Measurements from ENCODE around the gene ANK2. TPM values are rescaled to one million over a fixed set of nuclear protein-coding genes. Genes with fewer than 3 reads are reported as not detected.

The ANK2 gene
- total RNA-seq, 1 donor from 2014 or later, result 1,513 TPM

DNA sequence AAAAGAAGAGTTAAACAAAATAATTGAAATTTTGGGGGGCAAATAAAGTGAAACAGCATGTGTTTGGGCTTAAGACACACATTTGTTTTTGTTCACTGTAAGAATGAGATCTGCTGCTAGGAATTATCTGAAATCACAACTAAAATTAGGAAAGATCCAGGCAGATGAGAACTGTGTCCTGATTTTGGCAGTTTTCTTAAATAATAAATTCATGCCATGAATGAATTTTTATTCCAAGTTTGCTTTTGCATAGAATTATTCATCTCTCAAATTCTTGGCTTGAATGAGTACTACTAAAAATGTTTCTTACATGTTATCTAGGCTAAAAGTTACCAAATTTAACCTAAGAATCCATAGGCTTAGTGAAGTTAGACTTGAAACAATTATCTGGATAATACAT, 321.7 kb downstream of the ANK2 start:
- Mint-ChIP-seq H3K4me3 (ENCODE audit: unreplicated experiment) (no peak overlapping the region), H3K4me1 (ENCODE audit: low read depth, unreplicated experiment) (no peaks in the 10 kb centered on the region), H3K36me3 (ENCODE audit: unreplicated experiment) (peaks cover 10% of the 10 kb centered on the region), H3K27ac (ENCODE audit: unreplicated experiment) (no peak overlapping the region), H3K9me3 (ENCODE audit: unreplicated experiment) (peaks cover 24% of the 10 kb centered on the region), H3K27me3 (ENCODE audit: unreplicated experiment) (peaks cover 2% of the 10 kb centered on the region)
- TF ChIP-seq, protein P1, sequence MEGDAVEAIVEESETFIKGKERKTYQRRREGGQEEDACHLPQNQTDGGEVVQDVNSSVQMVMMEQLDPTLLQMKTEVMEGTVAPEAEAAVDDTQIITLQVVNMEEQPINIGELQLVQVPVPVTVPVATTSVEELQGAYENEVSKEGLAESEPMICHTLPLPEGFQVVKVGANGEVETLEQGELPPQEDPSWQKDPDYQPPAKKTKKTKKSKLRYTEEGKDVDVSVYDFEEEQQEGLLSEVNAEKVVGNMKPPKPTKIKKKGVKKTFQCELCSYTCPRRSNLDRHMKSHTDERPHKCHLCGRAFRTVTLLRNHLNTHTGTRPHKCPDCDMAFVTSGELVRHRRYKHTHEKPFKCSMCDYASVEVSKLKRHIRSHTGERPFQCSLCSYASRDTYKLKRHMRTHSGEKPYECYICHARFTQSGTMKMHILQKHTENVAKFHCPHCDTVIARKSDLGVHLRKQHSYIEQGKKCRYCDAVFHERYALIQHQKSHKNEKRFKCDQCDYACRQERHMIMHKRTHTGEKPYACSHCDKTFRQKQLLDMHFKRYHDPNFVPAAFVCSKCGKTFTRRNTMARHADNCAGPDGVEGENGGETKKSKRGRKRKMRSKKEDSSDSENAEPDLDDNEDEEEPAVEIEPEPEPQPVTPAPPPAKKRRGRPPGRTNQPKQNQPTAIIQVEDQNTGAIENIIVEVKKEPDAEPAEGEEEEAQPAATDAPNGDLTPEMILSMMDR (IDR thresholded peaks at IDR 0.05; ENCODE audit: partially characterized antibody, unreplicated experiment), result no peak
- no peak for DNase-seq

DNA sequence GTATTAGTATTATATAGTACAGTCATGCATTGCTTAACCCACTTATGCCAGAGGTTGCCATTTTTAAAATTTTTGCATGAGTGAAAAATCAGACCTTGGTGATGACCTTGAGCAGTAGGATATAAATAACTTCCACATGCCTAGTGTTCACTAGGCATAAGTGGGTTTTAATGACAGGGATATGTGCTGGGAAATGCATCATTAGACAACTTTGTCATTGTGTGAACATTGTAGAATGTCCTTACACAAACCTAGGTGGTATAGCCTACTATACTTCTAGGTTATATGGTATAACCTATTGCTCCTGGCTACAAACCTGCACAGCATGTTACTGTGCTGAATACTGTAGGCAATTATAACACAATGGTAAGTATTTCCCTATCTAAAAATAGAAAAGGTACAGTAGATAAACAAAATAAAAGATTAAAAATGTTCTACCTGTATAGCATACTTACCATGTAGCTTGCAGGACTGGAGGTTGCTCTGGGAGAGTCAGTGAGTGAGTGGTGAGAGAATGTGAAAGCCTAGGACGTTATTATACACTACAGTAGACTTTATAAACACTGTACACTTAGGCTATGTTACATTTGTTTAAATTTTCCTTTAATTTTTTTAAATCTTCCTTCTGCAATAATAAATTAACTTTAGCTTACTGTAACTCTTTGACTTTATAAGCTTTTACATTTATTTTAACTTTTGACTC, 326.7 kb downstream of the ANK2 start:
- H3K36me3 Mint-ChIP-seq (ENCODE audit: unreplicated experiment), result peaks cover 14% of the 10 kb centered on the region
- TF ChIP-seq, protein P1 (IDR thresholded peaks at IDR 0.05; ENCODE audit: partially characterized antibody, unreplicated experiment), result no peak

DNA sequence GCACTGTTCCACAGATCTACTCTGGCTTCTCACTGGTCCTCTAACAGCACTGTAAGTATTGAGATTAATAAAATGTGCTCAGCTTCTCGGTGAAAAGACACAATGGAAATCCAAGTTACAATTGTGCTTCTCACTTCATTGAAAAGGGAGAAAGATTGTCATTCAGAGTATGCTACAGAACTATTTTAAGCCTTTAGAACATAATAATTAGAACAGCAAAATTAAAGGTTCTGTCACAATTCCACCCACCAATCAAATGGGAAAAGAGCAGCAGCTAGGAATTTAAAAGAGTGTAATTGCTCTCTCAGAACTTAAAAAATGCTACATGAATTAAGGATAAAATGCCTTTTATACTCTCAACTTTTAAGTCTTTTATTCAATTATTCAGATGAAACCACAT, 329.4 kb downstream of the ANK2 start:
- Mint-ChIP-seq H3K4me1 (ENCODE audit: low read depth, unreplicated experiment) (no peaks in the 10 kb centered on the region), H3K4me3 (ENCODE audit: unreplicated experiment) (no peak overlapping the region), H3K36me3 (ENCODE audit: unreplicated experiment) (peaks cover 10% of the 10 kb centered on the region), H3K27ac (ENCODE audit: unreplicated experiment) (no peak overlapping the region), H3K9me3 (ENCODE audit: unreplicated experiment) (peaks cover 19% of the 10 kb centered on the region), H3K27me3 (ENCODE audit: unreplicated experiment) (peaks cover 8% of the 10 kb centered on the region)
- TF ChIP-seq, protein P1 (IDR thresholded peaks at IDR 0.05; ENCODE audit: partially characterized antibody, unreplicated experiment), result no peak
- no peak for DNase-seq

More for the DNA sequence above, 326.7 kb downstream of the ANK2 start:
- Mint-ChIP-seq H3K27ac (ENCODE audit: unreplicated experiment) (no peak overlapping the region), H3K9me3 (ENCODE audit: unreplicated experiment) (peaks cover 14% of the 10 kb centered on the region), H3K4me1 (ENCODE audit: low read depth, unreplicated experiment) (no peaks in the 10 kb centered on the region), H3K4me3 (ENCODE audit: unreplicated experiment) (no peak overlapping the region), H3K27me3 (ENCODE audit: unreplicated experiment) (peaks cover 4% of the 10 kb centered on the region)
- DNase-seq, result no peak

DNA sequence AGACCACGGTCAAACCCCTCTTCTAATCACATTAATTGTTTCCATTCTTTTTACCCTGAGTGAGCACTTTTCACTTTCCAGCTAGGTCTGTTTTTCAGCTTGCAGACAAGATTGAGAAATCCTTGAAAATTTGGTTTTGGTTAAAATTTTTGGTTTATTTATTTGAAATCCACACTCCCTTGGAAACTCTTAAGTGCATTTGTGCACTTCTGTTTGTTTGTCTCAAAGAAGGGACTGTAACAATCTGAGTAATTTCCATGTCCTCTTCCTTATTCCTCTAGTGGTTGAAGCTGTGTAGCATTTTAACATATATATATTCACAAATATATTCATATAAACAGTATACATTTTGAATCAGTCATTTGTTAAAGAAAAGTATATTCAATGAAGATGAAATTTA, 333.3 kb downstream of the ANK2 start:
- H3K4me1 Mint-ChIP-seq (ENCODE audit: low read depth, unreplicated experiment), result peaks cover 10% of the 10 kb centered on the region

More for the DNA sequence above, 333.3 kb downstream of the ANK2 start:
- H3K27me3 Mint-ChIP-seq (ENCODE audit: unreplicated experiment), result peaks cover 12% of the 10 kb centered on the region
- no peak for DNase-seq
- no peak overlapping the region for H3K27ac Mint-ChIP-seq (ENCODE audit: unreplicated experiment)
- TF ChIP-seq, protein P1 (IDR thresholded peaks at IDR 0.05; ENCODE audit: partially characterized antibody, unreplicated experiment), result no peak
- peaks cover 5% of the 10 kb centered on the region for H3K36me3 Mint-ChIP-seq (ENCODE audit: unreplicated experiment)
- H3K4me3 Mint-ChIP-seq (ENCODE audit: unreplicated experiment), result no peak overlapping the region
- H3K9me3 Mint-ChIP-seq (ENCODE audit: unreplicated experiment), result peaks cover 34% of the 10 kb centered on the region

Data from glutamatergic neuron (in vitro differentiated cells).